ENCODE results near the gene SLC44A3.

Gene SLC44A3

GRCh38 chr1:94817712-94818111 is 2.4 kb upstream of the SLC44A3 start:
- Histone ChIP-seq H3K36me3 (ENCODE audit: control insufficient read depth, insufficient read depth, low read length) (no peaks in the 10 kb centered on the region), H3K4me1 (ENCODE audit: control insufficient read depth, insufficient read depth, low read length, poor library complexity, severe bottlenecking) (no peaks in the 10 kb centered on the region), H3K9me3 (ENCODE audit: control insufficient read depth, low read length) (no peaks in the 10 kb centered on the region), H3K27ac (ENCODE audit: low read depth, low read length, severe bottlenecking) (no peak overlapping the region), H3K4me3 (ENCODE audit: extremely low read depth, insufficient read depth, low read length, poor library complexity, severe bottlenecking) (no peak overlapping the region)
- 100% methylated on average over 1 of the region's 2 CpGs; no CpG with 5 or more reads in 1 of the 2 experiments for WGBS, 2 experiments (ENCODE audit: insufficient coverage in 2 of 2)

- Histone ChIP-seq H3K27ac (ENCODE audit: low read depth, low read length, severe bottlenecking) (no peak overlapping the region), H3K4me3 (ENCODE audit: extremely low read depth, insufficient read depth, low read length, poor library complexity, severe bottlenecking) (peak overlapping the region; percentile 48), H3K36me3 (ENCODE audit: control insufficient read depth, insufficient read depth, low read length) (no peaks in the 10 kb centered on the region), H3K9me3 (ENCODE audit: control insufficient read depth, low read length) (no peaks in the 10 kb centered on the region), H3K4me1 (ENCODE audit: control insufficient read depth, insufficient read depth, low read length, poor library complexity, severe bottlenecking) (no peaks in the 10 kb centered on the region)
- WGBS, 2 experiments (ENCODE audit: insufficient coverage in 2 of 2) = 58 to 65% methylated on average over 9 to 12 of the region's 14 CpGs
Measured at GRCh38 chr1:94819238-94819944, 766 bp upstream of the SLC44A3 start.

GRCh38 chr1:94820936-94821335 is 779 bp downstream of the SLC44A3 start:
- Histone ChIP-seq H3K4me3 (ENCODE audit: extremely low read depth, insufficient read depth, low read length, poor library complexity, severe bottlenecking) (no peak overlapping the region), H3K4me1 (ENCODE audit: control insufficient read depth, insufficient read depth, low read length, poor library complexity, severe bottlenecking) (no peaks in the 10 kb centered on the region)
- WGBS, 2 experiments (ENCODE audit: insufficient coverage in 2 of 2) = 65 to 80% methylated on average over 2 to 4 of the region's 7 CpGs

GRCh38 chr1:94821636-94822305 is 1.6 kb downstream of the SLC44A3 start:
- Histone ChIP-seq H3K27ac (ENCODE audit: low read depth, low read length, severe bottlenecking) (no peak overlapping the region), H3K4me3 (ENCODE audit: extremely low read depth, insufficient read depth, low read length, poor library complexity, severe bottlenecking) (no peak overlapping the region), H3K9me3 (ENCODE audit: control insufficient read depth, low read length) (no peaks in the 10 kb centered on the region), H3K36me3 (ENCODE audit: control insufficient read depth, insufficient read depth, low read length) (no peaks in the 10 kb centered on the region), H3K4me1 (ENCODE audit: control insufficient read depth, insufficient read depth, low read length, poor library complexity, severe bottlenecking) (no peaks in the 10 kb centered on the region)
- WGBS, 2 experiments (ENCODE audit: insufficient coverage in 2 of 2) = 79 to 85% methylated on average over 2 to 3 of the region's 9 CpGs

More at GRCh38 chr1:94820936-94821335, 779 bp downstream of the SLC44A3 start:
- Histone ChIP-seq H3K9me3 (ENCODE audit: control insufficient read depth, low read length) (no peaks in the 10 kb centered on the region), H3K27ac (ENCODE audit: low read depth, low read length, severe bottlenecking) (no peak overlapping the region), H3K36me3 (ENCODE audit: control insufficient read depth, insufficient read depth, low read length) (no peaks in the 10 kb centered on the region)

- WGBS, 2 experiments (ENCODE audit: insufficient coverage in 2 of 2) = 93 to 95% methylated on average over 3 of the region's 3 CpGs
- Histone ChIP-seq H3K36me3 (ENCODE audit: control insufficient read depth, insufficient read depth, low read length) (no peaks in the 10 kb centered on the region), H3K27ac (ENCODE audit: low read depth, low read length, severe bottlenecking) (no peak overlapping the region), H3K4me3 (ENCODE audit: extremely low read depth, insufficient read depth, low read length, poor library complexity, severe bottlenecking) (no peak overlapping the region), H3K4me1 (ENCODE audit: control insufficient read depth, insufficient read depth, low read length, poor library complexity, severe bottlenecking) (no peaks in the 10 kb centered on the region), H3K9me3 (ENCODE audit: control insufficient read depth, low read length) (no peaks in the 10 kb centered on the region)
Measured at GRCh38 chr1:94823116-94823515, 3.0 kb downstream of the SLC44A3 start.

- Histone ChIP-seq H3K27ac (ENCODE audit: low read depth, low read length, severe bottlenecking) (no peak overlapping the region), H3K9me3 (ENCODE audit: control insufficient read depth, low read length) (no peaks in the 10 kb centered on the region), H3K36me3 (ENCODE audit: control insufficient read depth, insufficient read depth, low read length) (no peaks in the 10 kb centered on the region), H3K4me3 (ENCODE audit: extremely low read depth, insufficient read depth, low read length, poor library complexity, severe bottlenecking) (no peak overlapping the region), H3K4me1 (ENCODE audit: control insufficient read depth, insufficient read depth, low read length, poor library complexity, severe bottlenecking) (no peaks in the 10 kb centered on the region)
- 84 to 94% methylated on average over 2 of the region's 2 CpGs for WGBS, 2 experiments (ENCODE audit: insufficient coverage in 2 of 2)
Measured at GRCh38 chr1:94825936-94826335, 5.8 kb downstream of the SLC44A3 start.

- 67 to 93% methylated on average over 1 to 3 of the region's 4 CpGs for WGBS, 2 experiments (ENCODE audit: insufficient coverage in 2 of 2)
- no peaks in the 10 kb centered on the region for H3K4me1 ChIP-seq (ENCODE audit: control insufficient read depth, insufficient read depth, low read length, poor library complexity, severe bottlenecking)
- H3K27ac ChIP-seq (ENCODE audit: low read depth, low read length, severe bottlenecking) = no peak overlapping the region
- H3K36me3 ChIP-seq (ENCODE audit: control insufficient read depth, insufficient read depth, low read length) = no peaks in the 10 kb centered on the region
- no peak overlapping the region for H3K4me3 ChIP-seq (ENCODE audit: extremely low read depth, insufficient read depth, low read length, poor library complexity, severe bottlenecking)
- no peaks in the 10 kb centered on the region for H3K9me3 ChIP-seq (ENCODE audit: control insufficient read depth, low read length)
Measured at GRCh38 chr1:94827434-94827833, 7.3 kb downstream of the SLC44A3 start.

- no peak overlapping the region for H3K27ac ChIP-seq (ENCODE audit: low read depth, low read length, severe bottlenecking)
- H3K9me3 ChIP-seq (ENCODE audit: control insufficient read depth, low read length) = no peaks in the 10 kb centered on the region
- H3K4me3 ChIP-seq (ENCODE audit: extremely low read depth, insufficient read depth, low read length, poor library complexity, severe bottlenecking) = no peak overlapping the region
- H3K36me3 ChIP-seq (ENCODE audit: control insufficient read depth, insufficient read depth, low read length) = no peaks in the 10 kb centered on the region
- H3K4me1 ChIP-seq (ENCODE audit: control insufficient read depth, insufficient read depth, low read length, poor library complexity, severe bottlenecking) = no peaks in the 10 kb centered on the region
Measured at GRCh38 chr1:94828251-94828650, 8.1 kb downstream of the SLC44A3 start.

GRCh38 chr1:94831641-94832040 is 11.5 kb downstream of the SLC44A3 start:
- H3K9me3 ChIP-seq (ENCODE audit: control insufficient read depth, low read length) = no peaks in the 10 kb centered on the region
- H3K27ac ChIP-seq (ENCODE audit: low read depth, low read length, severe bottlenecking) = no peak overlapping the region
- WGBS, 2 experiments (ENCODE audit: insufficient coverage in 2 of 2) = 92 to 95% methylated on average over 3 to 6 of the region's 6 CpGs
- H3K4me3 ChIP-seq (ENCODE audit: extremely low read depth, insufficient read depth, low read length, poor library complexity, severe bottlenecking) = no peak overlapping the region
- no peaks in the 10 kb centered on the region for H3K36me3 ChIP-seq (ENCODE audit: control insufficient read depth, insufficient read depth, low read length)
- H3K4me1 ChIP-seq (ENCODE audit: control insufficient read depth, insufficient read depth, low read length, poor library complexity, severe bottlenecking) = no peaks in the 10 kb centered on the region

- Histone ChIP-seq H3K36me3 (ENCODE audit: control insufficient read depth, insufficient read depth, low read length) (no peaks in the 10 kb centered on the region), H3K9me3 (ENCODE audit: control insufficient read depth, low read length) (no peaks in the 10 kb centered on the region), H3K27ac (ENCODE audit: low read depth, low read length, severe bottlenecking) (no peak overlapping the region), H3K4me3 (ENCODE audit: extremely low read depth, insufficient read depth, low read length, poor library complexity, severe bottlenecking) (no peak overlapping the region), H3K4me1 (ENCODE audit: control insufficient read depth, insufficient read depth, low read length, poor library complexity, severe bottlenecking) (no peaks in the 10 kb centered on the region)
- WGBS, 2 experiments (ENCODE audit: insufficient coverage in 2 of 2) = 86 to 100% methylated on average over 1 of the region's 1 CpG
Measured at GRCh38 chr1:94832446-94832845, 12.3 kb downstream of the SLC44A3 start.

GRCh38 chr1:94832931-94833585 is 12.9 kb downstream of the SLC44A3 start:
- H3K4me3 ChIP-seq (ENCODE audit: extremely low read depth, insufficient read depth, low read length, poor library complexity, severe bottlenecking) = no peak overlapping the region
- H3K36me3 ChIP-seq (ENCODE audit: control insufficient read depth, insufficient read depth, low read length) = no peaks in the 10 kb centered on the region
- H3K9me3 ChIP-seq (ENCODE audit: control insufficient read depth, low read length) = no peaks in the 10 kb centered on the region
- H3K27ac ChIP-seq (ENCODE audit: low read depth, low read length, severe bottlenecking) = no peak overlapping the region
- no peaks in the 10 kb centered on the region for H3K4me1 ChIP-seq (ENCODE audit: control insufficient read depth, insufficient read depth, low read length, poor library complexity, severe bottlenecking)
- 86 to 94% methylated on average over 4 of the region's 6 CpGs for WGBS, 2 experiments (ENCODE audit: insufficient coverage in 2 of 2)

Data from mesodermal cell (in vitro differentiated cells).